Measurements from ENCODE around the gene EPS8L1. TPM values are rescaled to one million over a fixed set of nuclear protein-coding genes. Genes with fewer than 3 reads are reported as not detected.

EPS8L1 gene
- total and polyA plus RNA-seq, 2 of the 4 experiments (the other 2 are of a cell fraction): 0.90 to 2.9 TPM

DNA sequence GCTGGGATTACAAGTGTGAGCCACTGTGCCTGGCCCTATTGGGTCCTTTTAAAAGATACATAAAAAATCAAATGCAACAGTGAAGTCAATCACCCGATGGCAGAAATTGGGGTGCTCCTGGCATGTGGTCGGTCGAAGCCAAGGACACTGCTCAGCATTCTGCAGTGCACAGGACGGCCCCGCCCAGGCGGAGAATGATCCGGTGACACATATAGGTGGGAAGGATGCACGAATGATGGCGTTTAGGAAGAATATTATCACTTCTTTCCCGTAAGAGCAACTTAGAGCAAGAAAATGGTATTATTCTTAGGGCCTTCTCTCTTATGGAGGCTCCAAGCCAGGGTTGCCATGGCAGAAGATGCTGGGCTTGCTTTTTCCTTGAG is 34.4 kb upstream of the EPS8L1 start:
- intact Hi-C loops (cut with micrococcal nuclease): no loop called here
- POLR2A ChIA-PET (ENCODE audit: unreplicated experiment): no interaction called here
- Histone ChIP-seq H3K27me3 (ENCODE audit: control insufficient read depth, insufficient read depth, low read length) (no peaks in the 10 kb centered on the region), H3K36me3 (ENCODE audit: control insufficient read depth, insufficient read depth, low read length) (peaks cover 9% of the 10 kb centered on the region), H3K4me2 (ENCODE audit: low read depth, low read length) (no peak overlapping the region), H4K8ac (ENCODE audit: low read depth in 2 of 2, low read length in 2 of 2) (no peak overlapping the region), H2AFZ (replicated peaks; ENCODE audit: low read length, poor library complexity) (no peak overlapping the region), H4K91ac (ENCODE audit: insufficient read depth, low read depth, low read length) (no peak overlapping the region), H3K79me1 (ENCODE audit: low read depth in 1 of 2, low read length in 2 of 2) (no peaks in the 10 kb centered on the region), H2AK9ac (replicated peaks; ENCODE audit: low read depth, low read length, poor library complexity) (no peak overlapping the region), H3K9ac (ENCODE audit: low read depth, low read length) (no peak overlapping the region), H4K20me1 (ENCODE audit: insufficient read depth, low read length) (no peaks in the 10 kb centered on the region), H2BK15ac (ENCODE audit: low read depth, low read length) (no peak overlapping the region), H3K4ac (ENCODE audit: low read depth, low read length) (no peak overlapping the region), H3K9me1 (ENCODE audit: insufficient read depth, low read length) (no peaks in the 10 kb centered on the region), H2BK120ac (ENCODE audit: low read depth, low read length) (no peak overlapping the region), H2AK5ac (ENCODE audit: low read depth, low read length) (no peak overlapping the region), H3K56ac (ENCODE audit: extremely low read depth, insufficient read depth, low read length) (no peak overlapping the region), H3K18ac (ENCODE audit: low read depth, low read length) (no peak overlapping the region), H3K23ac (ENCODE audit: low read depth, low read length) (no peak overlapping the region), H4K5ac (ENCODE audit: low read depth, low read length) (no peak overlapping the region), H2BK5ac (ENCODE audit: low read depth, low read length, poor library complexity, severe bottlenecking) (no peak overlapping the region), H3K4me1 (ENCODE audit: control insufficient read depth, insufficient read depth, low read length) (no peaks in the 10 kb centered on the region), H3K9me3 (ENCODE audit: control insufficient read depth, insufficient read depth, low read length) (no peaks in the 10 kb centered on the region), H2BK20ac (ENCODE audit: low read depth, low read length) (no peak overlapping the region), H3K14ac (replicated peaks; ENCODE audit: low read depth, low read length) (no peak overlapping the region), H3K27ac (ENCODE audit: insufficient read depth, low read length) (no peak overlapping the region), H3K4me3 (ENCODE audit: insufficient read depth, low read depth, low read length) (no peak overlapping the region)
- TF ChIP-seq RAD21 (IDR thresholded peaks at IDR 0.05; ENCODE audit: low read length): no peak
- TF ChIP-seq, protein P1, sequence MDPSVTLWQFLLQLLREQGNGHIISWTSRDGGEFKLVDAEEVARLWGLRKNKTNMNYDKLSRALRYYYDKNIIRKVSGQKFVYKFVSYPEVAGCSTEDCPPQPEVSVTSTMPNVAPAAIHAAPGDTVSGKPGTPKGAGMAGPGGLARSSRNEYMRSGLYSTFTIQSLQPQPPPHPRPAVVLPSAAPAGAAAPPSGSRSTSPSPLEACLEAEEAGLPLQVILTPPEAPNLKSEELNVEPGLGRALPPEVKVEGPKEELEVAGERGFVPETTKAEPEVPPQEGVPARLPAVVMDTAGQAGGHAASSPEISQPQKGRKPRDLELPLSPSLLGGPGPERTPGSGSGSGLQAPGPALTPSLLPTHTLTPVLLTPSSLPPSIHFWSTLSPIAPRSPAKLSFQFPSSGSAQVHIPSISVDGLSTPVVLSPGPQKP (IDR thresholded peaks at IDR 0.05; ENCODE audit: borderline replicate concordance, low read depth, low read length): no peak
- TF ChIP-seq MXI1 (IDR thresholded peaks at IDR 0.05; ENCODE audit: borderline replicate concordance, low read depth, low read length): no peak
- TF ChIP-seq MAZ (IDR thresholded peaks at IDR 0.05; ENCODE audit: borderline replicate concordance, low read depth, low read length): no peak
- TF ChIP-seq CEBPB (IDR thresholded peaks at IDR 0.05; ENCODE audit: low read depth, low read length): no peak
- no peak for TF ChIP-seq RCOR1 (IDR thresholded peaks at IDR 0.05; ENCODE audit: insufficient replicate concordance, low read length)
- TF ChIP-seq, protein P2, sequence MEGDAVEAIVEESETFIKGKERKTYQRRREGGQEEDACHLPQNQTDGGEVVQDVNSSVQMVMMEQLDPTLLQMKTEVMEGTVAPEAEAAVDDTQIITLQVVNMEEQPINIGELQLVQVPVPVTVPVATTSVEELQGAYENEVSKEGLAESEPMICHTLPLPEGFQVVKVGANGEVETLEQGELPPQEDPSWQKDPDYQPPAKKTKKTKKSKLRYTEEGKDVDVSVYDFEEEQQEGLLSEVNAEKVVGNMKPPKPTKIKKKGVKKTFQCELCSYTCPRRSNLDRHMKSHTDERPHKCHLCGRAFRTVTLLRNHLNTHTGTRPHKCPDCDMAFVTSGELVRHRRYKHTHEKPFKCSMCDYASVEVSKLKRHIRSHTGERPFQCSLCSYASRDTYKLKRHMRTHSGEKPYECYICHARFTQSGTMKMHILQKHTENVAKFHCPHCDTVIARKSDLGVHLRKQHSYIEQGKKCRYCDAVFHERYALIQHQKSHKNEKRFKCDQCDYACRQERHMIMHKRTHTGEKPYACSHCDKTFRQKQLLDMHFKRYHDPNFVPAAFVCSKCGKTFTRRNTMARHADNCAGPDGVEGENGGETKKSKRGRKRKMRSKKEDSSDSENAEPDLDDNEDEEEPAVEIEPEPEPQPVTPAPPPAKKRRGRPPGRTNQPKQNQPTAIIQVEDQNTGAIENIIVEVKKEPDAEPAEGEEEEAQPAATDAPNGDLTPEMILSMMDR (conservative IDR thresholded peaks at IDR 0.05; ENCODE audit: low read depth, low read length): no peak
- no peak for ATAC-seq (ENCODE audit: low read depth)
- 100% methylated on average over 3 of the region's 10 CpGs; no CpG with 5 or more reads in 1 of the 2 experiments for WGBS, 2 experiments (ENCODE audit: extremely low coverage in 2 of 2, insufficient read length in 1 of 2)
- no TSS peak for BruUV-seq (replicated peaks)
- no peak for DNase-seq
- CTCF ChIA-PET: no interaction called here
- in situ Hi-C loops (cut with MboI; ENCODE audit: low sequenced_read_pairs): no loop called here
- dilution Hi-C loops (cut with HindIII; ENCODE audit: low sequenced_read_pairs, unreplicated experiment): no loop called here
